ENCODE data around the gene TH. TPM values are rescaled to one million over a fixed set of nuclear protein-coding genes. Genes with fewer than 3 reads are reported as not detected.

Gene TH
- total and polyA plus RNA-seq, 2 experiments from 2014 or later, result 0.34 TPM; not detected in 1

DNA sequence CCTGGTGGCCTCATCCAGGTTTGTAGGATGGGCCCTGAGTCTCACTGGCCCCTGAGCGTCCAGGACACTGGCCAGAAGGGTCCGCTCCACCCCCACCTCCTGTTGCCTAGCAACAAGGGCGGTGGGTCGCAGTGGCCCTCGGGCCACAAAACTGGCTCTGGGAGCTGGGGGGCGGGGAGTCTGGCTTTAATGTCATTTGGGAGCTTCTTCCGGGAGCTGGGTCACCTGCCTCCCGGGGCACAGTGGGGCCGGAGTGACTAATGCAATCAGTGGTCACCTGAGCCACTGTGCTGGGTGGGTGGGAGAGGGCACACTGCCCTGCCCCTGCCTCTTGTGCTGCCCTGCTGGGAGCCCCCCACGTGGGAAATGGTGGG, 2.6 kb downstream of the TH start:
- no peaks in the 10 kb centered on the region for H3F3A ChIP-seq (replicated peaks; ENCODE audit: low read depth)
- ATAC-seq, result no peak
- H3K4me1 Mint-ChIP-seq, result no peaks in the 10 kb centered on the region
- no peaks in the 10 kb centered on the region for H3K9me2 ChIP-seq (ENCODE audit: insufficient read depth)
- H3K4me3 ChIP-seq, result no peak overlapping the region
- H3K4me3 Mint-ChIP-seq, result no peak overlapping the region
- no peak for DNase-seq (ENCODE audit: low spot score)
- H3K36me3 Mint-ChIP-seq (ENCODE audit: low read depth), result no peaks in the 10 kb centered on the region
- no peaks in the 10 kb centered on the region for H3K79me2 ChIP-seq (replicated peaks; ENCODE audit: insufficient read depth)
- H3K27me3 ChIP-seq (ENCODE audit: insufficient read depth), result no peaks in the 10 kb centered on the region
- no peaks in the 10 kb centered on the region for H4K20me1 ChIP-seq (replicated peaks; ENCODE audit: insufficient read depth)
- H3K27ac ChIP-seq (ENCODE audit: low read depth), result no peak overlapping the region
- H3K36me3 ChIP-seq (ENCODE audit: insufficient read depth), result no peaks in the 10 kb centered on the region
- H3K4me1 ChIP-seq (ENCODE audit: insufficient read depth), result no peaks in the 10 kb centered on the region
- peaks cover 16% of the 10 kb centered on the region for H3K27me3 Mint-ChIP-seq (ENCODE audit: insufficient read depth, low read depth, poor library complexity)
- no peaks in the 10 kb centered on the region for H3K9me3 Mint-ChIP-seq
- H3K27ac Mint-ChIP-seq, result no peak overlapping the region
- H3K4me2 ChIP-seq, result no peak overlapping the region
- H2AFZ ChIP-seq, result no peak overlapping the region
- TF ChIP-seq NANOG (IDR thresholded peaks at IDR 0.05; ENCODE audit: borderline replicate concordance) (no peak), ZNF331 (CRISPR knock-in tag; IDR thresholded peaks at IDR 0.05; ENCODE audit: low read depth) (no peak), STAT1 (IDR thresholded peaks at IDR 0.05; ENCODE audit: unreplicated experiment) (no peak), JUNB (IDR thresholded peaks at IDR 0.05; ENCODE audit: unreplicated experiment) (no peak), ZNF114 (CRISPR knock-in tag; IDR thresholded peaks at IDR 0.05) (no peak), CREB1 (CRISPR knock-in tag; IDR thresholded peaks at IDR 0.05; ENCODE audit: low read depth) (no peak), CTCF (conservative IDR thresholded peaks at IDR 0.05; ENCODE audit: low read depth in 2 of 2) (no peak), EZH2 (IDR thresholded peaks at IDR 0.05; ENCODE audit: low read depth, unreplicated experiment) (no peak), POLR2AphosphoS5 (IDR thresholded peaks at IDR 0.05; ENCODE audit: low read depth) (no peak), EZH2phosphoT487 (IDR thresholded peaks at IDR 0.05; ENCODE audit: unreplicated experiment) (no peak), REST (IDR thresholded peaks at IDR 0.05; ENCODE audit: unreplicated experiment) (no peak), ZNF462 (CRISPR knock-in tag; IDR thresholded peaks at IDR 0.05) (no peak)
- TF ChIP-seq, protein P1, sequence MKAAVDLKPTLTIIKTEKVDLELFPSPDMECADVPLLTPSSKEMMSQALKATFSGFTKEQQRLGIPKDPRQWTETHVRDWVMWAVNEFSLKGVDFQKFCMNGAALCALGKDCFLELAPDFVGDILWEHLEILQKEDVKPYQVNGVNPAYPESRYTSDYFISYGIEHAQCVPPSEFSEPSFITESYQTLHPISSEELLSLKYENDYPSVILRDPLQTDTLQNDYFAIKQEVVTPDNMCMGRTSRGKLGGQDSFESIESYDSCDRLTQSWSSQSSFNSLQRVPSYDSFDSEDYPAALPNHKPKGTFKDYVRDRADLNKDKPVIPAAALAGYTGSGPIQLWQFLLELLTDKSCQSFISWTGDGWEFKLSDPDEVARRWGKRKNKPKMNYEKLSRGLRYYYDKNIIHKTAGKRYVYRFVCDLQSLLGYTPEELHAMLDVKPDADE (IDR thresholded peaks at IDR 0.05), result no peak

Data from GM23338 (cell line).